HepG2 (cell line): Measurements from ENCODE around the gene HLF. TPM values are rescaled to one million over a fixed set of nuclear protein-coding genes. Genes with fewer than 3 reads are reported as not detected.

Experiments
- BATF2 ChIP-seq: sonication (generic); formaldehyde crosslinking; IDR thresholded peaks from 2 replicates; pipeline ENCODE4 v1.8.0; 2022; ENCODE audit warnings: mild to moderate bottlenecking, missing genetic modification reagents, moderate library complexity
- FOXO4 ChIP-seq: sonication (generic); formaldehyde crosslinking; conservative IDR thresholded peaks from 2 replicates; pipeline ENCODE4 v1.8.1; 2023; ENCODE audit warnings: missing genetic modification reagents
- KIAA2018 ChIP-seq: sonication (generic); formaldehyde crosslinking; IDR thresholded peaks from 2 replicates; pipeline ENCODE4 v1.5.0; 2020; ENCODE audit warnings: mild to moderate bottlenecking, missing genetic modification reagents, borderline replicate concordance
- LBX2 ChIP-seq: sonication (generic); formaldehyde crosslinking; IDR thresholded peaks from 2 replicates; pipeline ENCODE4 v1.5.0; 2020; ENCODE audit warnings: missing genetic modification reagents, mild to moderate bottlenecking, borderline replicate concordance
- MBD4 ChIP-seq: IDR thresholded peaks from 2 replicates; pipeline ENCODE4 v1.6.1; 2012; ENCODE audit warnings: low read length, inconsistent platforms, borderline replicate concordance
- MLLT10 ChIP-seq: sonication (generic); formaldehyde crosslinking; IDR thresholded peaks from 2 replicates; pipeline ENCODE4 v1.4.0; 2020; ENCODE audit warnings: missing genetic modification reagents
- PRMT3 ChIP-seq: sonication (generic); formaldehyde crosslinking; IDR thresholded peaks from 2 replicates; pipeline ENCODE4 v1.8.1; 2022; ENCODE audit warnings: low read depth, mild to moderate bottlenecking, moderate library complexity, missing genetic modification reagents, borderline replicate concordance
- RBFOX2 ChIP-seq: fragments of 200-400 bp; formaldehyde crosslinking; IDR thresholded peaks from 2 replicates; pipeline ENCODE4 v1.6.1; 2017; ENCODE audit warnings: low read depth, mild to moderate bottlenecking, low read length
- SIX4 ChIP-seq: sonication (generic); formaldehyde crosslinking; IDR thresholded peaks from 2 replicates; pipeline ENCODE4 v1.4.0; 2020; ENCODE audit warnings: missing genetic modification reagents
- SOX6 ChIP-seq, 2 experiments: fragments of 450-650 bp in 1 of 2; sonication (generic) in 1 of 2; formaldehyde crosslinking in 1 of 2; IDR thresholded peaks; 2 replicates each; pipeline versions ENCODE4 v1.4.0 to v1.6.1; 2017 to 2020; ENCODE audit warnings: antibody characterized with exemption in 1 of 2, mild to moderate bottlenecking in 1 of 2, missing genetic modification reagents in 1 of 2
- TARDBP ChIP-seq: sonication (generic); formaldehyde crosslinking; IDR thresholded peaks from 2 replicates; pipeline ENCODE4 v1.8.0; 2022; ENCODE audit warnings: mild to moderate bottlenecking, missing genetic modification reagents
- TBX2 ChIP-seq: sonication (generic); formaldehyde crosslinking; IDR thresholded peaks from 2 replicates; pipeline ENCODE4 v1.5.0; 2020; ENCODE audit warnings: missing genetic modification reagents, mild to moderate bottlenecking, borderline replicate concordance
- TFDP1 ChIP-seq: IDR thresholded peaks from 2 replicates; pipeline ENCODE4 v1.6.1; 2016; ENCODE audit warnings: missing compliant biosample characterization, missing genetic modification reagents, borderline replicate concordance
- ZNF431 ChIP-seq: sonication (generic); formaldehyde crosslinking; IDR thresholded peaks from 2 replicates; pipeline ENCODE4 v1.9.0; 2022; ENCODE audit warnings: missing genetic modification reagents, low read depth, mild to moderate bottlenecking, borderline replicate concordance
- ZNF550 ChIP-seq: sonication (generic); formaldehyde crosslinking; IDR thresholded peaks from 2 replicates; pipeline ENCODE4 v1.4.0; 2020; ENCODE audit warnings: mild to moderate bottlenecking, missing genetic modification reagents, borderline replicate concordance
- ZNF562 ChIP-seq: sonication (generic); formaldehyde crosslinking; IDR thresholded peaks from 2 replicates; pipeline ENCODE4 v1.8.0; 2022; ENCODE audit warnings: missing genetic modification reagents, borderline replicate concordance
- polyA plus RNA-seq, 8 experiments: library from polyadenylated mRNA; depleted of rRNA in 3 of 8; stranded (reverse) in 7 of 8; unstranded in 1 of 8; fragments of >200 nt; fragmentation: Illumina TruSeq in 4 of 8; extraction: Trizol in 4 of 8; gene quantifications; 2 replicates each; pipeline versions ENCODE4 v1.2.1 to v1.2.3, GENCODE V29; 2011 to 2016; ENCODE audit warnings: low read depth in 4 of 8, missing spikeins in 1 of 8, mixed read lengths in 1 of 8; ENCODE audit not compliant: insufficient read depth in 1 of 8
- total RNA-seq, 5 experiments: library from RNA; depleted of rRNA; stranded (reverse); fragments of >200 nt; fragmentation: Illumina TruSeq; extraction: Trizol; gene quantifications; 2 replicates each; pipeline ENCODE4 v1.2.3, GENCODE V29; 2016; ENCODE audit warnings: low read depth in 1 of 5

HLF gene
- total and polyA plus RNA-seq, 2 of the 13 experiments (the other 11 are each of a cell fraction or from before 2014, with no cell fraction given), result 202 to 346 TPM

- TF ChIP-seq KIAA2018 (CRISPR knock-in tag) (no peak), RBFOX2 (peak; percentile 83), MBD4 (peak; percentile 79), ZNF562 (CRISPR knock-in tag) (no peak), TARDBP (peak; percentile 43; the same call in 1 of the 2 replicates), ZNF431 (CRISPR knock-in tag) (no peak; the same call in 1 of the 2 replicates), FOXO4 (no peak), SIX4 (CRISPR knock-in tag) (no peak), MLLT10 (0 out of 2 replicates have a peak, but pooled peaks have one; percentile 70), PRMT3 (CRISPR knock-in tag) (0 out of 2 replicates have a peak, but pooled peaks have one; percentile 52), SOX6 (IDR thresholded peaks at IDR 0.05) (no peak), SOX6 (CRISPR knock-in tag; IDR thresholded peaks at IDR 0.05) (no peak), BATF2 (CRISPR knock-in tag) (no peak), LBX2 (CRISPR knock-in tag) (0 out of 2 replicates have a peak, but pooled peaks have one; percentile 29), TFDP1 (CRISPR knock-in tag) (no peak), ZNF550 (peak; percentile 86; the same call in 1 of the 2 replicates), TBX2 (CRISPR knock-in tag) (no peak; the same call in 1 of the 2 replicates)
Observed at GRCh38 chr17:55283256-55283965, 18.7 kb downstream of the HLF start (continued).
